ENCODE results near the gene GGCT.

Gene GGCT

GRCh38 chr7:30458311-30458710 is 46.3 kb downstream of the GGCT start:
- H3K4me2 ChIP-seq (ENCODE audit: low read length): no peak overlapping the region
- H3K4me3 ChIP-seq (ENCODE audit: low read depth, low read length): no peak overlapping the region
- H3K4me1 ChIP-seq: no peaks in the 10 kb centered on the region
- H2AFZ ChIP-seq: no peak overlapping the region
- H3K27ac ChIP-seq: no peak overlapping the region
- H3K9ac ChIP-seq: no peak overlapping the region
- no peaks in the 10 kb centered on the region for H3K36me3 ChIP-seq (ENCODE audit: control insufficient read depth, insufficient read depth, low read length)
- no peaks in the 10 kb centered on the region for H3K79me2 ChIP-seq
- H3K9me3 ChIP-seq (ENCODE audit: control insufficient read depth, low read length): no peaks in the 10 kb centered on the region
- H3K27me3 ChIP-seq (ENCODE audit: control insufficient read depth, insufficient read depth, low read length): no peaks in the 10 kb centered on the region
- TF ChIP-seq, protein P1, sequence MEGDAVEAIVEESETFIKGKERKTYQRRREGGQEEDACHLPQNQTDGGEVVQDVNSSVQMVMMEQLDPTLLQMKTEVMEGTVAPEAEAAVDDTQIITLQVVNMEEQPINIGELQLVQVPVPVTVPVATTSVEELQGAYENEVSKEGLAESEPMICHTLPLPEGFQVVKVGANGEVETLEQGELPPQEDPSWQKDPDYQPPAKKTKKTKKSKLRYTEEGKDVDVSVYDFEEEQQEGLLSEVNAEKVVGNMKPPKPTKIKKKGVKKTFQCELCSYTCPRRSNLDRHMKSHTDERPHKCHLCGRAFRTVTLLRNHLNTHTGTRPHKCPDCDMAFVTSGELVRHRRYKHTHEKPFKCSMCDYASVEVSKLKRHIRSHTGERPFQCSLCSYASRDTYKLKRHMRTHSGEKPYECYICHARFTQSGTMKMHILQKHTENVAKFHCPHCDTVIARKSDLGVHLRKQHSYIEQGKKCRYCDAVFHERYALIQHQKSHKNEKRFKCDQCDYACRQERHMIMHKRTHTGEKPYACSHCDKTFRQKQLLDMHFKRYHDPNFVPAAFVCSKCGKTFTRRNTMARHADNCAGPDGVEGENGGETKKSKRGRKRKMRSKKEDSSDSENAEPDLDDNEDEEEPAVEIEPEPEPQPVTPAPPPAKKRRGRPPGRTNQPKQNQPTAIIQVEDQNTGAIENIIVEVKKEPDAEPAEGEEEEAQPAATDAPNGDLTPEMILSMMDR (IDR thresholded peaks at IDR 0.05): no peak

GRCh38 chr7:30453921-30454320 is 50.7 kb downstream of the GGCT start:
- no peak overlapping the region for H2AFZ ChIP-seq
- H3K9ac ChIP-seq: no peak overlapping the region
- H3K27me3 ChIP-seq (ENCODE audit: control insufficient read depth, insufficient read depth, low read length): no peaks in the 10 kb centered on the region
- H3K79me2 ChIP-seq: no peaks in the 10 kb centered on the region
- H3K36me3 ChIP-seq (ENCODE audit: control insufficient read depth, insufficient read depth, low read length): no peaks in the 10 kb centered on the region
- no peaks in the 10 kb centered on the region for H3K4me1 ChIP-seq
- no peaks in the 10 kb centered on the region for H3K9me3 ChIP-seq (ENCODE audit: control insufficient read depth, low read length)
- TF ChIP-seq, protein P1 (IDR thresholded peaks at IDR 0.05): no peak
- H3K27ac ChIP-seq: no peak overlapping the region
- H3K4me2 ChIP-seq (ENCODE audit: low read length): no peak overlapping the region
- H3K4me3 ChIP-seq (ENCODE audit: low read depth, low read length): no peak overlapping the region

DNA sequence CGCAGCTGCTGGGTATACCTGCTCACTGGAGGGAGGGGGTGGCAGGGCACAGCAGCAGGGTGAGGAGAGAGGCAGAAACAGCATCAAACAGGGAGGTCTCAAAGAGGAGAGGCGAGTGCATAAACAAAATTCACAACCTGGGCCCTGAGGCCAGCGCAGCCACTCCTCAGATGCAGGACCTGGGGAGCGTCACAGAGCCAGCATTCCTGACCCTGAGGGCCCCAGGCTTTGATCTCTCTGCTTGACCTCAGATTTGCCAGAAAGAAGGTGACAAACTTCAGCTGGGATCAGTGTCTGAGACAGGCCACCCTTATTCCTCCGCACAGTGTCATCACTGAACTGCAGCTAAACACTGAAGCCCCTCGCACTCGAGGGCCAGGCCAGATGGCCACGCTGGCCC is 51.6 kb downstream of the GGCT start:
- Histone ChIP-seq H3K36me3 (ENCODE audit: control insufficient read depth, insufficient read depth, low read length) (no peaks in the 10 kb centered on the region), H3K9me3 (ENCODE audit: control insufficient read depth, low read length) (no peaks in the 10 kb centered on the region), H3K27me3 (ENCODE audit: control insufficient read depth, insufficient read depth, low read length) (no peaks in the 10 kb centered on the region), H3K4me1 (no peaks in the 10 kb centered on the region), H3K79me2 (no peaks in the 10 kb centered on the region), H3K9ac (no peak overlapping the region), H2AFZ (no peak overlapping the region), H3K4me2 (ENCODE audit: low read length) (no peak overlapping the region), H3K4me3 (ENCODE audit: low read depth, low read length) (no peak overlapping the region), H3K27ac (no peak overlapping the region)
- TF ChIP-seq, protein P1 (IDR thresholded peaks at IDR 0.05): no peak

GRCh38 chr7:30452280-30452930 is 52.2 kb downstream of the GGCT start:
- Histone ChIP-seq H3K79me2 (no peaks in the 10 kb centered on the region), H3K4me1 (no peaks in the 10 kb centered on the region), H3K9ac (no peak overlapping the region), H2AFZ (no peak overlapping the region), H3K36me3 (ENCODE audit: control insufficient read depth, insufficient read depth, low read length) (no peaks in the 10 kb centered on the region), H3K27me3 (ENCODE audit: control insufficient read depth, insufficient read depth, low read length) (no peaks in the 10 kb centered on the region), H3K27ac (no peak overlapping the region), H3K4me3 (ENCODE audit: low read depth, low read length) (no peak overlapping the region), H3K9me3 (ENCODE audit: control insufficient read depth, low read length) (no peaks in the 10 kb centered on the region), H3K4me2 (ENCODE audit: low read length) (no peak overlapping the region)
- TF ChIP-seq, protein P1 (IDR thresholded peaks at IDR 0.05): no peak
